ENCODE data around the gene UBQLNL.

The UBQLNL gene

DNA sequence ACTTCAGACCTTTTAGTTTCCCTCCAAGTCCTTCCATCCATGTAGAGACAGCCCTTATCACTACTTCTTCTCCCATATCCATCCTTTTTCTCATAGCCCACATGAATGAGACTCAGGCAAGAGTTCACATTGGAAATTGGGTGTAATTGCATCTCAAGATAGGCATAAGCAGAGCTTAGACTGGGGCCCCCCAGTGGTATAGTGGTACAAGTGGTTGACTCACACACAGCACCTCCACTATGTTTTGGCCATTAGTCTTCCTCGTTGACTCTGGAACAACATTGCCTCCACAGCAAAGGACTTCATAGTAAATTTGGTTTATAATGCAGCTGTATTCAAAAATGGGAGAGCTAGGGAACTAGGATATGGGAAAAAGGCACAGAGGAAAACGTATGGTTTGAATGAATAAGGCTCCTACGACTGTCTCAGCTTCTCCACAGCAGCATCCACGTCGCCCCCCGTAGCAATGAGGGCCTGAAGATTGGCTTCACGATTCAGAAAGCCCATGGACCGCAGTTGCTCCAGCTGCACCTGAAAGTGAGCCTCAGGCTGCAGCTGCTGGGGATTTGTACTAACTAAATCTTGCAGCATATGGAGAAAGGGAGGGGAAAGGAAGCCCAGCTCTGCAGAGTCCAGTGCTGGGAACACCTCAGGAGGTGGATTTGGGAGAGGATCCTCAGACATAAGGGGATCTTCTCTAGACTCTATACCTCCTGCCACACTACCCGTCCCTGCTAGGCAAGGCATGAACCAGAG, 9.1 kb downstream of the UBQLNL start:
- DNase-seq: no peak

DNA sequence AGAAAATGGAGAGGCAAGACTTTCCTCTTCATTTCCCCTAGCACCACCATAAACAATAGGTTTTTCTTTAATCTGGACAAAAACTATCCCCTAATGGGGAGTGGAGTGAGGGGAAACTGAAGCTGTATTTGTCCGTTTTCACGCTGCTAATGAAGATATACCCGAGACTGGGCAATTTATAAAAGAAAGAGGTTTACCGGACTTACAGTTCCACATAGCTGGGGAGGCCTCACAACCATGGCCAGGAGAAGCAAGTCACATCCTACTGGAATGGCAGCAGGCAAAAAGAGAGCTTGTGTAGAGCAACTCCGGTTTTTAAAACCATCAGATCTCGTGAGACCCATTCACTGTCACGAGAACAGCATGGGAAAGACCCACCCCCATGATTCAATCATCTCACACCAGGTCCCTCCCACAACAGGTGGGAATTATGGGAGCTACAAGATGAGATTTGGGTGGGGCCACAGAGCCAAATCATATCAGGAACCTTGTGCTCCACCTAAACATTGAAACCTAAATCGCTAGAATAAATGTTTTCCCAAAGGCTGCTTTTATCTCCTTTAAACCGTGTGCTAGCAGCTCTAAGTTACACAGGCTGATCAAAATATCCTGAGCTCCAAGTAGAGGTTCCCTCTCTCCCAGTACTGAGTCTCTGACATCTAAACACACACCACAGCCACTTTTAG, 11.0 kb downstream of the UBQLNL start:
- DNase-seq: no peak

DNA sequence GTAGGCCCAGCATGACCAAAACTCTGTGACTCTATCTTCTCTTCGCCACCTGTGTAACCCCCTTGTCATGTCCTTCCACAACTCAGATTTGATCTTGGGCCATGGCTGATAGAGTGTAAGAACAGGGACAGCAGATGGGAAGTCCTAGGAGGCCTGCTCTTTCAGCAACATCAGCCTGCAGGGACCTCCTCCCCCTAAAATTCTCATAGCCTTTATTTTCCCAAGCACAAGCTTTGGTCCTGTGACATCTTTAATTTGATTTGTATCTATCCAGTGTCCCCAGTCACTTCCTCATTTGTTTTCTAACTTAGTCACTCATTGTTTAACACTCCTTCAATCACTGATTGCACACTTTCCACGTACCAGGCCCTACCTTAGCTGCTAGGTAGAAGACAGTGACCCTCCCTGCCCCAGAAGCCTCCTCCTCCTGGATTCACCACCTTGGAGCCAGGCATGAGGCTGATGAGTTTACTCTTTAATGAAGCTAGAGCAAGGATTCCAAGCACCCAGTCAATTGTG, 12.0 kb downstream of the UBQLNL start:
- no peak for DNase-seq

DNA sequence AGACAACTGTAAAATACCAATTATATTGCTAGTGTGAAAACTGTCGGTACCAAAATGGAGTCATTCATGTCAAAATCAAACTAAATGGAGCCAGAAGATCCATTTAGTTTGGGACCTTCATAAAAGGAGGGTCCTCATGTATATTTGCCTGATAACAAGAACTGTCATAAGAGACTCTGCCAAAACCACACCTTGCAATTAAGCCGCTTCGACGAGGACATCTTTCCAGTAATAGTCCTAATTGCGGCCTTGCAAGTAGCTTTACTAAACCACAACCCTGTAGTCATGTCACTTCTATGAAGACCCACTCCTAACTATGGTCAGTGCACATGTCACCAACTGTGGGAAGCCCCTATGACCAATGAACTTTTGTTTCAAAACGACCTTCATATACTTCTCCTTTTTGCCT, 16.1 kb downstream of the UBQLNL start:
- no peak for DNase-seq

DNA sequence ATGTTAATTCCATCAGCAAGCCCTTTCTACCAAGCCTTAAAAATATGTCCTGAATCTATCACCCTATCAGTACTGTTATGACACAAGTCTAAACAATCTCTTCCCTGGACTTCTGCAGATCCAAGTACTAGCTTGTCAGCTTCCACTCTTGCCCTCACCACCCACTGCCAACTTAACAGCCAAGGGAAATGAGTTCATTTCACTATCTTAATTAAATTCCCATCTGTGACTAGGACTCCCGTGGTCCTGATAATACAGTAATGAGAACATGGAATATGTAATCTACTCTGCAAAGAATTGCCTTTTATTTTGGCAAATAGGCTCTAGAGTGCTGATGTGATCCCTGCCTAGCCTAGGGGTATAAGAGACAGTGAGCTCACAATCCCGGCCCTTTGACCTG, 16.8 kb downstream of the UBQLNL start:
- no peak for DNase-seq

DNA sequence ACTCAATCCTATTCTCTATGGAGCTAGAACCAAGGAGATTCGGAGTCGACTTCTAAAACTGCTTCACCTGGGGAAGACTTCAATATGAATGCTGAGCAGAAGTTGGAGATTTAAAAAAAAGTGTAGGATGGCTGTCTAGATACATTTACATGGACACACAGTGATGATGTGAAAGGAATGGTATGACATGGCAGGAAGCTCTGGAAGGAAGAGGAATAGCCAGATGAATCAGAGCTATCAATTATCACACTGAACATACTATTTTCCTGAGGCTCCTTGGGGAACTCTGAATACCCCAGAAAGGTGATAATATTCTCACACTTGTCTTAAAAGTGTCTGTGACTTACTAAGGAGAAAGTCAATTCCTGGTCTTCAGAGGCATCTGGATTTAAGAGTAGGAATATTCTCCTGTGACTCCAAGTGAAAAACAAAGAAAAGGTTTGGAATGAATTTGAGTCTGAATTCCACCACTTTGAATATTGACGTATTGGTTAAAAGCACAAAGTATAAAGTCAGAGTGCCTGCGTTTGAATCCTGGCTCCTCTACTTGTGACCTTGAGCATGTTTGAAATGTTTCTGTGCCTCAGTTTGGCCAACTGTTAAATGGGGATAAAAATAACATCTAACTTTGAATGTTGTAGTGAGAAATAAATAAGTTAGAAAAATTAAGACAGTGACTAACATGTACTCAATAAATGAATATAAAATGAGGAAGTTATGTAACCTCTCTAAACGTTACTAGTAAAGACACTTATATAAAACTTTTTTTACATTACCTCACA, 26.7 kb downstream of the UBQLNL start:
- DNase-seq: no peak

DNA sequence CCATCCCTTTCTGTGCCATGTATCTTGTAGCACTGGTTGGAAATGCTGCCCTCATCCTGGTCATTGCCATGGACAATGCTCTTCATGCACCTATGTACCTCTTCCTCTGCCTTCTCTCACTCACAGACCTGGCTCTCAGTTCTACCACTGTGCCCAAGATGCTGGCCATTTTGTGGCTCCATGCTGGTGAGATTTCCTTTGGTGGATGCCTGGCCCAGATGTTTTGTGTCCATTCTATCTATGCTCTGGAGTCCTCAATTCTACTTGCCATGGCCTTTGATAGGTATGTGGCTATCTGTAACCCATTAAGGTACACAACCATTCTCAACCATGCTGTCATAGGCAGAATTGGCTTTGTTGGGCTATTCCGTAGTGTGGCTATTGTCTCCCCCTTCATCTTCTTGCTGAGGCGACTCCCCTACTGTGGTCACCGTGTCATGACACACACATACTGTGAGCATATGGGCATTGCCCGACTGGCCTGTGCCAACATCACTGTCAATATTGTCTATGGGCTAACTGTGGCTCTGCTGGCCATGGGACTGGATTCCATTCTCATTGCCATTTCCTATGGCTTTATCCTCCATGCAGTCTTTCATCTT, 27.6 kb downstream of the UBQLNL start:
- DNase-seq: no peak

DNA sequence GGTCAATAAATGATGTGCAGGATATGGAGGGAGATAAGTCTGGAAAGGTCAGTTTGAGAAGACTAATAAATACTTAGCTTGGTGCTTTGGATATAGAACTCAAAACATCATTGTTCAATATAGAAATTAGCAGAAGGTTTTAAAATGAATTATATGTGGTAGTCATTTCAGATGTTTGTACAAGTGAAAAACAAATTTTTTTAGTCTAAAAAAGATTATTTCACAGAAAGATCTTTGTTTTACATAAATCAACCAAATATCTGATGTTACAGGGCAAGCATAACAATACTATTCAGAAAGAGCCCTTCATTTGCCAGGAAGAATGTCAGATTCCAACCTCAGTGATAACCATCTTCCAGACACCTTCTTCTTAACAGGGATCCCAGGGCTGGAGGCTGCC, 28.1 kb downstream of the UBQLNL start, which contains the start of gene OR52D1:
Gene OR52D1, plus strand, starts transcription at position 301 of the 400 bp plus-strand sequence. Its CDS starts 22 bp downstream, at position 323.
- DNase-seq: no peak

DNA sequence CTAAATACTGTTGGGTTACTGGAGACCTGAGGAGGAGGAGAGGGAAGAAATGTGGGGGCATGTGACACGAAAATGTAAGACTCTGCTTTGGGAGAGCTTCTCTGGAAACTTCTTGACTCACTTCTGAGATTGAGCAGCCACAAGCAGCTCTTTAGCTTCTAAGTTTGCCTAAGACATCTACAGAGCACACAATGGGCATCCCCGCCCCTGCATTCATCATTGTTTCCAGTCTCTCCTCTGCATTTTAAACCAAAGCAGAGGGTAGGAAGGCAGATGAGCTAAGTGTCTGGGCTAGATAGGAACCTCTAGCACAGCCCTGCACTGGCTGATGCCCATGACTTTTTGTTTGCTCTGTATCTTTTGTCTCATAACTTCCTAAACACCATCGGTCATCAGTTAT, 30.1 kb downstream of the UBQLNL start:
- no peak for DNase-seq

DNA sequence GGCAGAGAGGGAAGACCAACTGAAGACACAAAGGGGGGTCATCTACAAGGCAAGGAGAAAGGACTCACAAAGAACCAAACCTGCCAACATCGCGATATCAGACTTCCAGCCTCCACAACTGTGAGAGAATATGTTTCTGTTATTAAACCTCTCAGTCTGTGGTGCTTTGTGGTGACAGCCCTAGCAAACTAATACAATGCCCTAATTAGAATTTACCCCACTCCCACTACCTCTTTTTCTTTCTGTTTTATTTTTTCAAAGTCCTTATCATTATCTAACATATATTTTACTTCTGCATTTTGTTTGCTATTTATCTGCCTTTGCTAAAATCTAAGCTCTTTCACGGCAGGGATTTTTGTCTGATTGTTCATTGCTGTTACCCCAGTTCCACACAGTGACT, 30.5 kb downstream of the UBQLNL start:
- no peak for DNase-seq

DNA sequence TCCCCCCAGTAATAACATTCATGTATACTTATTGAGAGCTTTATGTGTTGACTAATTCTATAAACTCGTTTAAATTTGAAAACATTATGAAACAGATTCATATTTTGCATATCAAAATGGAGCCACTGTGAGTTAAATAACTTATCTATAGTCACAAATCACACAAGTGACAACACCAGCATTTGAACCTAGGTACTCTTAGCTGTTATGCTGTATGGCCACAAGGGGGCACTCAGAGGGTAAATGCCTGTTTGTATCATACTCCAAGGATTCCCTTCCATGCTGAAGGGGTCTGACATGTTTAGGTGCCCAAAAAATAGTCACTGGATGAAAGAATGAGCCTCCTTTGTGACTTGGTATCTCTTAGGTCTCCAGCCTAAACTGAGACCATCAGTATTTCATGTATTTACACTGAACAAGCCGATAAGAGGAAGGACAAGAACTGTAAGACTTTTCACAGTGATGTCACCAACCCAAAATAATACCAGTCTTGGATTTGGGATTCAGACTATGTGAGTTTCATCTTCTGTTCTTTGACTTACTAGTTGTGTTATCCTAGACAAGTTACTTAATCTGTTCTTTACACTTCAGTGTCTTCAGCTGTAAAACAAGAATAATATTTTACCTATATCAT, 40.2 kb downstream of the UBQLNL start:
- peak; percentile 22 for DNase-seq

DNA sequence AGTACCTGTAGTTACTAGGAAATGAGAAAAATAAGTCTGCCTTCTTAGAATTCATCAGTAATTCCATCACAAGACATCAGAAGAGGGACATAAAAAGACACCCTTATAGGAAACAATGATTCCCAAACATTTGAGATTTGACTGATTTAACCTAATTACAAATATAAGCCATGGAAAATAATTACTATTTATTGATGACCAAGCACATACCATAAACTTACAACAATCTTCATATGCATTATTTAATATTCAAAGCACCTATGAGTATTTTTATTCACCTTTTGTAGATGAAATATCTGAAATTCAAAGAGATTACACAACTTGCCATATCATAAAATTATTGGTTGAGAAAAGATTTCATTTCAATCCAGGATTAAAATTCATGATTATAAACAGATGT, 42.6 kb downstream of the UBQLNL start:
- DNase-seq: no peak

DNA sequence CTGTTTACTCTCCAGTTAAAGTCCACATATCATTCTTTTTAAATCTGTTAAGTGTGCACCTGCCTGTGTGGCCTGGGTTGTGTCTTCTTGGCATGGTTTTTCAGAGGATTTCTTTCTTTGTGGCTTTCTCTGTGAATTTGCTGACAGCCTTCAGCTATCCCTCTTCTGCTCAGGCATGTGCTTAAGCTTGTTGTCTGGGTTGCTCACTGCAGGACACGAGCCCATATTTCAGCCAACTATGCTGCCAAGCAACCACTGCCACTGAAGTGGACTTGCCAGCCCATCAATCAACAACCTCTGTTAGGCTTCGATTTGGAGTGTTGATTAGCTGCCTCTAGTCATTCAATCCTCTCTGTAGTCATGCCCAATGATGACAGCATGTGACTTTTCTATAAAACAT, 49.0 kb downstream of the UBQLNL start:
- no peak for DNase-seq

Data from CD4-positive, alpha-beta T cell treated with Interleukin-15 for 1 hour (primary cell).